Smooth muscle cell (in vitro differentiated cells): ENCODE results near the gene NOS1AP. TPM values are rescaled to one million over a fixed set of nuclear protein-coding genes. Genes with fewer than 3 reads are reported as not detected.

Source experiments
- DNase-seq: peaks from one replicate; lab custom pipeline; 2025; ENCODE audit not compliant: unreplicated experiment; lab: John Stamatoyannopoulos, UW
- H2AFZ ChIP-seq: fragments of 200-600 bp; sonication (generic); 2 replicates; pipeline ENCODE4 v1.6.0; 2016; ENCODE audit warnings: antibody characterized with exemption, low read depth, mild to moderate bottlenecking
- H3F3A ChIP-seq: fragments of 200-600 bp; sonication (generic); 2 replicates; pipeline ENCODE4 v1.6.0; 2017; ENCODE audit warnings: antibody characterized with exemption, low read depth
- H3K27ac ChIP-seq: fragments of 200-600 bp; sonication (generic); 2 replicates; pipeline ENCODE4 v1.5.1; 2016; ENCODE audit warnings: low read depth, mild to moderate bottlenecking
- H3K27me3 ChIP-seq: fragments of 200-600 bp; sonication (generic); 2 replicates; pipeline ENCODE4 v1.6.1; 2016; ENCODE audit warnings: low read depth, mild to moderate bottlenecking
- H3K36me3 ChIP-seq: fragments of 200-600 bp; sonication (generic); 2 replicates; pipeline ENCODE4 v1.5.1; 2016; ENCODE audit warnings: low read depth
- H3K4me1 ChIP-seq: fragments of 200-600 bp; sonication (generic); 2 replicates; pipeline ENCODE4 v1.5.1; 2016; ENCODE audit warnings: low read depth
- H3K4me2 ChIP-seq: fragments of 200-600 bp; sonication (generic); 2 replicates; pipeline ENCODE4 v1.6.0; 2016; ENCODE audit warnings: mild to moderate bottlenecking
- H3K4me3 ChIP-seq: fragments of 200-600 bp; sonication (generic); 2 replicates; pipeline ENCODE4 v1.5.1; 2016; ENCODE audit warnings: mild to moderate bottlenecking
- H3K79me2 ChIP-seq: fragments of 200-600 bp; sonication (generic); 2 replicates; pipeline ENCODE4 v1.6.0; 2016; ENCODE audit warnings: low read depth, mild to moderate bottlenecking
- H3K9ac ChIP-seq: fragments of 200-600 bp; sonication (generic); 2 replicates; pipeline ENCODE4 v1.6.0; 2016; ENCODE audit warnings: low read depth
- H3K9me3 ChIP-seq: fragments of 200-600 bp; sonication (generic); replicated peaks from 2 replicates; pipeline ENCODE4 v1.5.1; 2016; ENCODE audit warnings: low read depth
- H4K20me1 ChIP-seq: fragments of 200-600 bp; sonication (generic); 2 replicates; pipeline ENCODE4 v1.6.0; 2016; ENCODE audit warnings: low read depth
- WGBS: methylation state at CpG from one replicate; pipeline ENCODE4 v1.1.7; 2016; ENCODE audit warnings: low lambda C conversion rate; 5-methylcytosine and 5-hydroxymethylcytosine counted together
- polyA plus RNA-seq: library from polyadenylated mRNA; unstranded; fragments of >200 nt; fragmentation: Nextera tagmentation; extraction: Ambion mirVana; gene quantifications from 2 replicates; pipeline ENCODE4 v1.2.1, GENCODE V29; 2016
- total RNA-seq: library from RNA; depleted of rRNA; stranded (reverse); fragments of >200 nt; gene quantifications from 2 replicates; pipeline ENCODE4 v1.2.3, GENCODE V29; 2014
- TF ChIP-seq, protein P1 (sequence below): fragments of 200-600 bp; sonication (generic); IDR thresholded peaks from 2 replicates; pipeline ENCODE4 v1.5.1; 2017; ENCODE audit warnings: borderline replicate concordance, mild to moderate bottlenecking, antibody characterized with exemption; ENCODE audit not compliant: insufficient read depth, poor library complexity, severe bottlenecking

The NOS1AP gene
- total and polyA plus RNA-seq, 2 experiments from 2014 or later, result 0.54 to 0.80 TPM

DNA sequence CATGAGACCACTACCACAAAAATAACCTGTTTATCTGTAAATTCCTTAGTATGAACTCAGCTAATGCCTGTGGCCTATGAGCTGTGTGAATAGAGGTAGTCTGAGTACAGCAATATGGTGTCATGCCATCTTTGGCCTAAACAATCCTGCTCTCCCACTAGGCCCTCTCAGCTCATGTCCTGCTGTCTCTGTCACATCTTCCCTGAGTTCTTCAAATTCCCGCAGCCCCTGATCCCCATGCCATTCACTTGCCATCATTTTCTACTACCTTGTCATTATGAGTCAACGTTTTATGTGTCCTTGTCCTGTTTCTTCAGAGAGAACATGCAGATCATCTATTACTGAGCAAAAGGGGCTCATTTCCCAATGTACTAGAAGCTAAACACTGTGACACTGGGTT is 181.6 kb downstream of the NOS1AP start:
- Histone ChIP-seq H3K9me3 (no peaks in the 10 kb centered on the region), H3K36me3 (no peaks in the 10 kb centered on the region), H3K79me2 (no peaks in the 10 kb centered on the region), H3K27ac (no peak overlapping the region), H3K27me3 (no peaks in the 10 kb centered on the region), H4K20me1 (no peaks in the 10 kb centered on the region), H3K4me3 (no peak overlapping the region), H3K4me1 (peaks cover 24% of the 10 kb centered on the region), H3K4me2 (no peak overlapping the region), H3K9ac (no peak overlapping the region), H2AFZ (no peak overlapping the region), H3F3A (no peaks in the 10 kb centered on the region)
- WGBS, result 87% methylated on average over 2 of the region's 2 CpGs
- TF ChIP-seq, protein P1, sequence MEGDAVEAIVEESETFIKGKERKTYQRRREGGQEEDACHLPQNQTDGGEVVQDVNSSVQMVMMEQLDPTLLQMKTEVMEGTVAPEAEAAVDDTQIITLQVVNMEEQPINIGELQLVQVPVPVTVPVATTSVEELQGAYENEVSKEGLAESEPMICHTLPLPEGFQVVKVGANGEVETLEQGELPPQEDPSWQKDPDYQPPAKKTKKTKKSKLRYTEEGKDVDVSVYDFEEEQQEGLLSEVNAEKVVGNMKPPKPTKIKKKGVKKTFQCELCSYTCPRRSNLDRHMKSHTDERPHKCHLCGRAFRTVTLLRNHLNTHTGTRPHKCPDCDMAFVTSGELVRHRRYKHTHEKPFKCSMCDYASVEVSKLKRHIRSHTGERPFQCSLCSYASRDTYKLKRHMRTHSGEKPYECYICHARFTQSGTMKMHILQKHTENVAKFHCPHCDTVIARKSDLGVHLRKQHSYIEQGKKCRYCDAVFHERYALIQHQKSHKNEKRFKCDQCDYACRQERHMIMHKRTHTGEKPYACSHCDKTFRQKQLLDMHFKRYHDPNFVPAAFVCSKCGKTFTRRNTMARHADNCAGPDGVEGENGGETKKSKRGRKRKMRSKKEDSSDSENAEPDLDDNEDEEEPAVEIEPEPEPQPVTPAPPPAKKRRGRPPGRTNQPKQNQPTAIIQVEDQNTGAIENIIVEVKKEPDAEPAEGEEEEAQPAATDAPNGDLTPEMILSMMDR, result no peak
- no peak for DNase-seq

DNA sequence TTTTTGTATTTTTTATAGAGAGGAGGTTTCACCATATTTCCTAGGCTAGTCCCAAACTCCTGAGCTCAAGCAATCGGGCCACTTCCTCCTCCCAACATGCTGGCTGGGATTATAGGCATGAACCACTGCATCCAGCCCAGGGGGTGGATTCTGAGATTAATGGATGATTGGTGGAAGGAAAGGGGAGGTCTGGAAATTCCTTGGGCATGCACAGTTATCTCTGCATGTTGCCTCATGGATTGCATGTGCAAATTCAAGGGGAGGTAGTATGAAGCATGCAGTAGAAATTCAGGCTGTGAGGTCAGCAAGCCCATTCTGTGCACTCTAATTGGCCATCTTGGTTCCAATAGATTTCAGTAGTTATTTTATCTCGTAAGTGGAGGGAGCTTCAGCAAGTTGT is 182.7 kb downstream of the NOS1AP start:
- no peaks in the 10 kb centered on the region for H3K79me2 ChIP-seq
- H3K36me3 ChIP-seq, result no peaks in the 10 kb centered on the region
- H3K9me3 ChIP-seq, result no peaks in the 10 kb centered on the region
- H3K27me3 ChIP-seq, result no peaks in the 10 kb centered on the region
- H3F3A ChIP-seq, result no peaks in the 10 kb centered on the region
- no peak overlapping the region for H2AFZ ChIP-seq
- WGBS, result 85% methylated on average over 2 of the region's 2 CpGs
- no peak overlapping the region for H3K27ac ChIP-seq
- H3K9ac ChIP-seq, result no peak overlapping the region
- peaks cover 25% of the 10 kb centered on the region for H3K4me1 ChIP-seq
- no peaks in the 10 kb centered on the region for H4K20me1 ChIP-seq
- DNase-seq, result no peak
- TF ChIP-seq, protein P1, result no peak
- no peak overlapping the region for H3K4me3 ChIP-seq
- H3K4me2 ChIP-seq, result no peak overlapping the region

DNA sequence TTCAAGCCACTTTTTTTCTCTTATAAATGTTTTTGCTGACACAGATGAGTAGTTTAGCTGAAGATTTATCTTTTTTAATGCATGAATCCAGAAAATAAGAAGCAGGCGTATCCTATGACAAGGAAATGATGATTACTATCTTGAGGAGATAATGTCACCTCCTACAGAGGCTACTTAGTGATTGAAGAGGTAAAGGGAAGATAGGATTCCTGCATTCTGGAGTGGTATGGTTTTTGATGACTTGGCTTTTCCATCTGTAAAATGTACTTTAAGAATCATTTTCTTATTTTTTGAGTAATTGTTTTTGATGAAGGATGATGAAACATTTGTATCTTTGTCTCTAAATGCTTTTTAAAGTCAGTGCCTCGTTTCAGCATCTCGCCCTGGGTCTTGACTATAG is 184.3 kb downstream of the NOS1AP start:
- TF ChIP-seq, protein P1, result no peak
- H3F3A ChIP-seq, result no peaks in the 10 kb centered on the region
- H3K9ac ChIP-seq, result no peak overlapping the region
- H3K36me3 ChIP-seq, result no peaks in the 10 kb centered on the region
- H3K27me3 ChIP-seq, result no peaks in the 10 kb centered on the region
- H3K4me1 ChIP-seq, result peaks cover 25% of the 10 kb centered on the region
- H3K4me3 ChIP-seq, result no peak overlapping the region
- no peak overlapping the region for H2AFZ ChIP-seq
- no peaks in the 10 kb centered on the region for H3K79me2 ChIP-seq
- DNase-seq, result no peak
- H3K27ac ChIP-seq, result no peak overlapping the region
- H3K9me3 ChIP-seq, result no peaks in the 10 kb centered on the region
- 98% methylated on average over 3 of the region's 3 CpGs for WGBS
- no peaks in the 10 kb centered on the region for H4K20me1 ChIP-seq
- no peak overlapping the region for H3K4me2 ChIP-seq

DNA sequence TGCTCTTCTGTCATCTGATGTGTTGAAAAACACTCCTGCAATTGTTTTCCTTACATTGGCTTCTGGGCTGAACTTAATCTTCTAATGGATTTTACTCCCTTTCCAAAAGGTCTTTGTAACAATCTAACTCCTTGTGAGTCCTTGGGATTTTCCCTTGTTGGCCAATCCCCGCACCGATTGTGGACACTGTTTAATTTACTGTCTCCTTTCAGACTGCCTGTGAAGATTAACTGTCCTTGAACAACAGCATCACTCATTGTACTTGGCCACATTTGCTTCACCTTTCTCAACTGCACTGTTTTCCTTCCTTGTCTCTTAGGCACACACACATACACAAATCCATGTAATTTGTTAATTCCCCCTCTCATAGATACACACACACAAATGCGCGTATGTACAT is 186.8 kb downstream of the NOS1AP start:
- DNase-seq, result no peak
- no peaks in the 10 kb centered on the region for H3K27me3 ChIP-seq

More for the DNA sequence above, 186.8 kb downstream of the NOS1AP start:
- no peak overlapping the region for H3K4me2 ChIP-seq
- H4K20me1 ChIP-seq, result no peaks in the 10 kb centered on the region
- no peak overlapping the region for H3K4me3 ChIP-seq
- H3F3A ChIP-seq, result no peaks in the 10 kb centered on the region
- no peaks in the 10 kb centered on the region for H3K36me3 ChIP-seq
- peaks cover 3% of the 10 kb centered on the region for H3K4me1 ChIP-seq
- no peak overlapping the region for H2AFZ ChIP-seq
- TF ChIP-seq, protein P1, result no peak
- H3K9ac ChIP-seq, result no peak overlapping the region
- H3K79me2 ChIP-seq, result no peaks in the 10 kb centered on the region
- WGBS, result 79% methylated on average over 4 of the region's 4 CpGs
- no peaks in the 10 kb centered on the region for H3K9me3 ChIP-seq
- no peak overlapping the region for H3K27ac ChIP-seq
